HG03064 (cell line): ENCODE data around the gene BACE2.
"Not testable (repeated sequence)": the region's sequence is repeated elsewhere in the genome, so short reads cannot be mapped to it uniquely, and the experiment has no call there.

Experiments used
- ATAC-seq: cut with Tn5 transposase; IDR thresholded peaks from one replicate; pipeline ENCODE4 v1.9.1; 2021; ENCODE audit warnings: low read depth; ENCODE audit not compliant: unreplicated experiment

The BACE2 gene

GRCh38 chr21:41256771-41257702 is 89.1 kb downstream of the BACE2 start:
- ATAC-seq, result no peak

DNA sequence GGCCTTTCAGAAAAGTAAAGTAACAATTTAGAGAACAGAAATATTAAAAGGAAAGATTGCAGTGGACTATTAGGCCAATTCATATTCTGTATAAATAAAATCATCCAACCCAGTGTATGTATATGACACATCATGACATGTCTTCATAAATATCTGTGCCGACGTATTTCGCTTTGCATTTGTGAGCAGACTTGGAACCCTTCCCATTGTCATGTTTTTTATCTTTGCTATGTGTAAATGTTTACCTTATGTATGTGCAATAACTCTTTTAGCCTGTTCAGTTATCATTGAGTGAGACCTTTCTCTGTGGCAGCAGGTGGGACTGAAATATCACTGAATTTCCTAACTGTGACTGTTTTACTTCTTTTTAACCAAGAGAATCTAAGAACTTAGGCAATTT is 90.7 kb downstream of the BACE2 start:
- ATAC-seq, result no peak

DNA sequence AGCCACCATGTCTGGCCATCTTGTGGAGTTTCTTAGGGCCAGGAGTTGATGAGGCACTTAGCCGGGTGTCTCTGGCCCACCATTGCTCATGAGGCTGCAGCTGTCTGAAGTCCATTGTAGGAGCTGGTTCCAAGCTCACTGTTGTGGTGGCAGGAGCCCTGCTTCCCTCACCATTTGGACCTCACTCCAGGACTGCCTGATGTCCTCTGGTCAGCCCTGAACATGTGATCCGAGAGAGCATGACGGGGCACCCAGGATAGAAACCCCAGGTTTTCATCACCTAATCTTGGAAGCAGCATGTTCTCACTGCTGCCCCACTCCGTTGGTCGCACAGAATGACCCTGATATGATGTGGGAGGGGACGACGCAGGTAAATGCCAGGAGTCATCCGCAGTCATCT is 92.5 kb downstream of the BACE2 start:
- no peak for ATAC-seq

GRCh38 chr21:41267346-41267745 is 99.4 kb downstream of the BACE2 start:
- no peak for ATAC-seq

DNA sequence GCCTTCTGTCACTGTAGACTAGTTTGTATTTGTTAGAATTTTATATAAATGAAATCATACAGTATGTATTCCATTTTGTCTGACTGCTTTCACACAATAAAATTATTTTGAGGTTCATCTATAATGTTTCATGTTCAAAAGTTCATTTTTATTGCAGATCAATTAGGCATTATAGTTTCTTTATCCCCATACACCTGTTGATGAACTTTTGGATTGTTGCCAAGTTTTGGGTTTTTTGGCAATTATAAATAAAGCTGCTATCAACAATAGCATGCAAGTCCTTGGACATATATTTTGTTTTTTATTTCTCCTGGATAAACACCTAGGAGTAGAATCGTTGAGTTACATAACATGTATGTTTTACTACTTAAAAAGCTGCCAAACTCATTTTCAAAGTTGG is 101.6 kb downstream of the BACE2 start:
- no peak for ATAC-seq

GRCh38 chr21:41277196-41277595 is 109.2 kb downstream of the BACE2 start:
- no peak for ATAC-seq

DNA sequence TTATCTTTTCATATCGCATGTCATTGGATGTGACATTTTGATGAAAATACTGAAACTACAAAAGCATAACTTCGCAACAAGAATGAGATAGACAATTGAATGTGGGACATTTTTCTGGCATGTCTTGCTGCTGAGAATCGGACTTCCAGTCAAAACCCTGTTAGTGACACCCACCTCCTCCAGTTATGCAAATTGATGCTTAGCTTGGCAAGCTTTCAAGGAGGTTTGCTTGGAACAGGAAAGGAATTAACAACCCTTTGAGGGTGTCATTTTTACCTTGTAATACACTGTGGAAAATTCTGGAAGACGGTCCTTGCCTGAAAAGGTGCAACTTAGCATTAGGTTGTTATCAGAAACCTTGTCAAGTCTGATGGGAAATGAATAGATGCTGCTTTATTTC is 109.9 kb downstream of the BACE2 start:
- ATAC-seq, result no peak

DNA sequence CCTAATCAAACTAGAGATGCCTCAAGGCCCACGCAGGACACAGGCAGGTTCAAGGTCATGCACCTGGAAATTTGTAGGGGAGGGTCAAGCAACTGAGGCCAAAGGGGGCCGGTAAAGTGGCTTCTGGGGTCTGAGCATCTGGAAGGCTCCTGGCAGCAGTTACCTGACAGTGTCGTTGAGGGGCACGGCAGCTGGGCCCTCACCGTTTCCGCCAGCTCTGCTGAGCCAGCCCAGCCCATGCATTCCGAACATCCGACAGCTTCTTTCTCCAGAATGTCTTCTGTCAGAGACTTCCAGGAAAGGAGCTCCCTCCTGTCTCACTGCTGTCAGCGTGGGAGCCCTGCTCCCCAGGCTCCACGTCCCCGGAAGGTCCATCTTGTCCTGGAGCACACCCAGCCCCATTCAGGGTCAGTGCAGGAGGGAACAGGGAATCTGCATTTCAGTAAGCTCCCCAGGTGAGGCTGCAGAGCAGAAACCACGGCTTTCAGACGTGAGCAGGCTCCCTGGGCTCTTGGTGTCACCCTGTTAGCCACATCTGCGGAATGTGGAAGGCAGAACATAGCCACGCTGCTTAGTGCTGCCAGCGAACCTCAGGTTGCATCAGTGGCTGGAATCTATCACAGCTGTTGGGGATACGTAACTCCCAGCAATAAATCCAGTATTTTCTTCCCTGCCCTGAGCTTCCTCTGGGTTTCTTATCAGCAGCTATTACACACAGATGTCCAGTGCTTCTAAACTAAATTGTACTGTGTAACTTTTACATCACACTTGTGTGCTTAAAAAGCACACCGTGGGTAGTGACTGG is 112.4 kb downstream of the BACE2 start:
- no peak for ATAC-seq

DNA sequence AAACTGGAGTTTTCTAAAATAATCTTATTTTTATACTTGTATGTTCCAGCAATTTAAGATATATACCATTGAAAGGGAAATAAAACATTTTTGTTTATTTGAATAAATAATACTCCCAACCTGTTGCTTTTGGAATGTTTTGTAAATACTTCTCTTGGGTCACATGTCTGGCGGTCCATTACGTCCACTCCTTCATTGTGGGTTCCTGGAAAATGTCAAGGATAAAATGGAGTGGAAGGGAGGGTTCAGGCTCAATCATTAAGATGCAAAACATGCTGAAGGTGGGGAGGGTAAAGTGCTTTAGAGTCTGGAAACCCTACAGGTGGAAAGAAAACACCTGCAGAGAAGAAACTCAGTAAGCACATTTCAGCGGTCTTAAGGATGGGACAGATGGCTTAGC is 114.5 kb downstream of the BACE2 start:
- no peak for ATAC-seq

- ATAC-seq, result no peak
Observed at GRCh38 chr21:41283211-41283818, 115.4 kb downstream of the BACE2 start.

DNA sequence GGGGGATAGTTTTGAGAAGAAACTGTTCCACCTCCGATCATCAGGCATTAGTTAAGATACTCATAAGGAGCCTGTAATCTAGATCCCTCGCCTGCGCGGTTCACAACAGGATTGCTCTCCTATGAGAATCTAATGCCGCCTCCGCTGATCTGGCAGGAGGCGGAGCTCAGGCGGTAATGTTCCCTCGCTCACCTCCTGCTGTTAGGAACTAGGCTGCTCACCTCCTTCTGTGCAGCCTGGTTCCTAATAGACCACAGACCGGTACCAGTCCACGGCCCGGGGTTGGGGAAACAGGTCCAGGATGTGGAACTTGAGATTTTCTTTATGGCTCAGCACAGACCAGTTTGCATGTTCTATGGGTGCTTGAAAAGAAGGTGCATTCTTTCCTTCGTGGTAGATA is 121.5 kb downstream of the BACE2 start:
- ATAC-seq, result no peak

- ATAC-seq, result no peak
Observed at GRCh38 chr21:41290106-41290799, 122.3 kb downstream of the BACE2 start.

DNA sequence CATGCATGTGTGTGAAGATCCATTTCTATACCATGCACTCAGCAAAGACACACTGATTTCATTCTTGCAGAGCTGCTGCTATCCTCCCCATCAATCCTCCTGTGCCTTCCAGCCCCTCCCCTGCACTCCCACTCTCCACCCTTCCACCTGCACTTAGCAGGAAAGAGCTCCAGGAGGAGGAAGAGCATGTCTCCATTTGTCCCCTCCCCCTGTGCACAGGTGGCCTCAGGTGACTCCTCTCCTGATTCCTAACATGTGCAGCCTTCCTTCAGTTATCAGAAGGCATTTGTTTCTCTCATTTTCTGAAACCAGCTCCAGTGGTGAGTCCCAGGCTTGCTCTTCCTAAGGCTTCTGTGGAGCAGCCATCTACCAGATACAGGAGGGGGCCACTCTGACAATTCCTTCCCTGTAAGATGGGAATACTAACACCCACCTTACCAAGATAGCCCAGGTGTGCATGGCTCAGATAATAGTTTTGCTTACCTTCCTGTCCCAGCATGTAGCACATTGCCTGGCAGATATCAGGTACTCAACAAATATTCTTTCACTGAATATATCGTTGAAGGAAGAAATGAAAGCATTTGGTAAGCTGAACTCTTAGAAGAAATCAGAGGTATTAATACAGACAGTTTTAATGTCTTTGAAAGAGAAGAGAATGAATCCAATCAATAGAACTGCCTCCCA is 126.7 kb downstream of the BACE2 start:
- no peak for ATAC-seq

DNA sequence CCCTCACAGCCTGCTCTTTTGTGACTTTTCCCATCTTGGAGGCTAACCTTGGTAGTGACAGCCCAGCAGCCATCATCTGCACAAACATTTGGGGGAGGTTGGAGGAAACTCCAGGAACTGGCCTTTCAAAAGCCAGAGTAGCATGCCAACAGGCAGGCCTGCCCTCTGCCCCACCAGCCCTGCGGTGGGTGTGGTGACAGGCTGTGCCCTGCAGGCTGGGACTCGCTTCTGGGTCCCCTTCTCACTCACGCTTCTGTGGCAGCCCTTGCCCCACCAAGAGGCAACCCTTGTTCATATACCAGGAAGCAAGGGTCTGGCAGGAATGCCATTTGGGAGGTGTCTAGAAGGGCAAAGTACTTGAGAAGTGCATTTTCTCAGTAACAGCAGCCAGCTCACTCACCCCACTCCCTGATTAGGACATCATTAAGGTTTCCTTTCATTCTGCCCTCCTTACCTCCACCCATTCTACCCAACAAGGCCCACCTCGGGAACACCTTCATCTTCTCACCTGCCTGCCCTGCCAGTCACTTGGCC is 127.8 kb downstream of the BACE2 start:
- no peak for ATAC-seq

DNA sequence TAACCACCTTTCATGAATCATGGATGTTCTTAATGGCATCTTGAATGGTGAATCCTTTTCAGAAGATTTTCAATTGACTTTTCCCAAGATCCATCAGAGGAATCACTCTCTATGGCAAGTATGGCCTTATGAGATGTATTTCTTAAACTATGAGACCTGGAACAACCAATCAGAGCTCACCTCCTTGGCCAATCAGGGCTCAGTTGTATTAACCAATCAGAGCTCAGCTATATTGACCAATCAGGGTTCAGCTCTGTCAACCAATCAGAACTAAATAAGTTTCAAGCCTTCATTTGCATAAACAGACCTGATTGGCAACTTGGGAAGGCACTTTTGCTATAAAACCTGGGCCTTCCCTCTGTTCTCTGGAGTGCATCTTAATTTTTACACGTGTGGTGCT is 135.0 kb downstream of the BACE2 start:
- no peak for ATAC-seq

DNA sequence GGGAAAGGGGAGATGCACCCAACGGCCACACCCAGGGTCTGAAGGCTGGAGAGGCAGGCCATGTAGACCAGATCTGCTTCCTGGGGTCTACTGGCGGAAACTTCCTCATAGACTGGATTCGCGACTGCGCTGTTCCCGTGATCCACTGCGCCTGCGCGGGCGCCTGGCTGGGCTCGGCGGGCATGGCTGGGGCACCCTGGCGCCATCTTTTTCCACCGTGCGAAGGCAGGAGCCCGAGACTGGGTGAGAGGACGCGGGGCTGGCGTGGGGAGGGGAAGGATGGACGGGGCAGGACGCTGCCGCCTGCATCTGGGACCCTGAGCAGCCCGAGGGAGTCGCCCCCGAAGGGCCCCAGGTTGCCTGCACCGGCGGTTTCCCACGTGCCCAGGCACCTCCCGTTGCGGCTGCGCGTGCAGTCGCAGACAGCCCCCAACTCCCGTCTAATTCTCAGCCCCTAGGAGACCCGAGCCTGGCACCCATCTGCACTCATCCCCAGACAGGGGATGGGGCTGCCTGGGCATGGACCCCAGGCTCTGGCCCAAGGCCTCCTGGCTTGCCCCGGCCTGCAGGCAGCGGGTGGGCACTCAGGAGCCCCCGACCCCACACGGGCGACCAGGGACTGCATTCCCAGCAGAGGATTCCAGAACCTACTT is 136.2 kb downstream of the BACE2 start:
- ATAC-seq, result no peak

- ATAC-seq, result no peak
Observed at GRCh38 chr21:41307219-41307618, 139.3 kb downstream of the BACE2 start.

- ATAC-seq, result not testable (repeated sequence)
Observed at GRCh38 chr21:41313285-41314164, 145.6 kb downstream of the BACE2 start.
